Activated B cell treated with CpG ODN at 0.5 μM for 24 hours (primary cell): ENCODE measurements around the gene C19orf44. TPM values are rescaled to one million over a fixed set of nuclear protein-coding genes. Genes with fewer than 3 reads are reported as not detected.
"Not testable (repeated sequence)": the region's sequence is repeated elsewhere in the genome, so short reads cannot be mapped to it uniquely, and the experiment has no call there.

Experiments
- ATAC-seq: fragments of 200-7000 bp; cut with Tn5 transposase; one replicate; pipeline ENCODE4 v1.10.0; 2021; ENCODE audit warnings: low read depth, mild to moderate bottlenecking, moderate library complexity
- CTCF ChIA-PET: fragments of 350-600 bp; sonication (Branson Sonifier 250); formaldehyde crosslinking; loops from one replicate; lab custom pipeline; 2021; ENCODE audit warnings: antibody characterized with exemption; lab: Charles Lee
- POLR2A ChIA-PET: fragments of 350-600 bp; sonication (Branson Sonifier 250); formaldehyde crosslinking; loops from one replicate; lab custom pipeline; 2021; ENCODE audit warnings: antibody characterized with exemption; lab: Charles Lee
- DNase-seq: peaks from one replicate; pipeline ENCODE4 v3.0.0; 2022
- H3K27ac Mint-ChIP-seq: one replicate; pipeline ENCODE4 v1.8.0; 2020; ENCODE audit warnings: mixed read lengths
- H3K27me3 Mint-ChIP-seq: one replicate; pipeline ENCODE4 v1.8.0; 2021; ENCODE audit warnings: mixed read lengths
- H3K36me3 Mint-ChIP-seq: one replicate; pipeline ENCODE4 v1.8.0; 2021; ENCODE audit warnings: low read depth, mixed read lengths
- H3K4me1 Mint-ChIP-seq: one replicate; pipeline ENCODE4 v1.8.0; 2021; ENCODE audit warnings: mixed read lengths
- H3K4me3 Mint-ChIP-seq: one replicate; pipeline ENCODE4 v1.8.0; 2020; ENCODE audit warnings: mild to moderate bottlenecking, mixed read lengths
- H3K9me3 Mint-ChIP-seq: one replicate; pipeline ENCODE4 v1.8.0; 2020; ENCODE audit warnings: mixed read lengths
- intact Hi-C: fragments of 100-400 bp; cut with micrococcal nuclease; formaldehyde crosslinking; loops from one replicate; pipeline ENCODE4 v1.15.1; 2024
- total RNA-seq: library from RNA; stranded (reverse); gene quantifications from 2 replicates; pipeline ENCODE4 v1.2.3, GENCODE V29; 2022
- TF ChIP-seq, protein P1 (sequence below): fragments of 200-600 bp; IDR thresholded peaks from one replicate; pipeline ENCODE4 v1.8.0; 2022; ENCODE audit warnings: antibody characterized with exemption, mild to moderate bottlenecking

C19orf44 gene
- total RNA-seq, 1 donor from 2014 or later, result 7.1 TPM

DNA sequence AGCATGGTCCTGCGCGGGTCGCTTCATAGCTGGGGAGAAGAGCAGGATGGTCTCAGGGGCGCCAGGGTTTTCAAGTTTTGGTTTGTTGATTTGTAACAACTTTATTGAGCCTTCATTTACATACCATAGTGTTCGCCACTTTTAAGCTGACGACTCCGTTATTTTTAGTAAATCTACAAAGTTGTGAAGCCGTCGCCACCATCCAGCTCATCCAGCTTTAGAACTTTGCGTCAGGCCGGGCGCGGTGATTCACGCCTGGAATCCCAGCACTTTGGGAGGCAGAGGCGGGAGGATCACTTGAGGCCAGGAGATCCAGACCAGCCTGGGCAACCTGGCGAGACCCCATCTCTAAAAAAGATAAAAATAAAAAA is 404 bp downstream of the C19orf44 start:
- POLR2A ChIA-PET, result interaction anchor here (0.5 to 2.6 kb wide), 19 partner anchors 25 to 1978 kb away, joined by 3 to 22 read pairs (median 5); partner anchors contain the start of genes CHERP, DNAJB1 and EPS15L1
- Mint-ChIP-seq H3K9me3 (no peaks in the 10 kb centered on the region), H3K27me3 (no peaks in the 10 kb centered on the region), H3K27ac (peak overlapping the region; percentile 88), H3K4me1 (peaks cover 19% of the 10 kb centered on the region), H3K4me3 (peak overlapping the region; percentile 98), H3K36me3 (peaks cover 9% of the 10 kb centered on the region)
- CTCF ChIA-PET, result interaction anchor here (0.5 to 1.5 kb wide), 2 partner anchors 55 to 450 kb away, joined by 3 to 6 read pairs; no protein-coding TSS in a partner anchor
- DNase-seq (no peak), ATAC-seq (no peak)
- intact Hi-C loops, result loop anchor here (1.0 kb wide), 7 partner anchors 24 to 385 kb away; partner anchors contain the start of genes CHERP, MED26, RAB8A and SMIM7
- TF ChIP-seq, protein P1, sequence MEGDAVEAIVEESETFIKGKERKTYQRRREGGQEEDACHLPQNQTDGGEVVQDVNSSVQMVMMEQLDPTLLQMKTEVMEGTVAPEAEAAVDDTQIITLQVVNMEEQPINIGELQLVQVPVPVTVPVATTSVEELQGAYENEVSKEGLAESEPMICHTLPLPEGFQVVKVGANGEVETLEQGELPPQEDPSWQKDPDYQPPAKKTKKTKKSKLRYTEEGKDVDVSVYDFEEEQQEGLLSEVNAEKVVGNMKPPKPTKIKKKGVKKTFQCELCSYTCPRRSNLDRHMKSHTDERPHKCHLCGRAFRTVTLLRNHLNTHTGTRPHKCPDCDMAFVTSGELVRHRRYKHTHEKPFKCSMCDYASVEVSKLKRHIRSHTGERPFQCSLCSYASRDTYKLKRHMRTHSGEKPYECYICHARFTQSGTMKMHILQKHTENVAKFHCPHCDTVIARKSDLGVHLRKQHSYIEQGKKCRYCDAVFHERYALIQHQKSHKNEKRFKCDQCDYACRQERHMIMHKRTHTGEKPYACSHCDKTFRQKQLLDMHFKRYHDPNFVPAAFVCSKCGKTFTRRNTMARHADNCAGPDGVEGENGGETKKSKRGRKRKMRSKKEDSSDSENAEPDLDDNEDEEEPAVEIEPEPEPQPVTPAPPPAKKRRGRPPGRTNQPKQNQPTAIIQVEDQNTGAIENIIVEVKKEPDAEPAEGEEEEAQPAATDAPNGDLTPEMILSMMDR, result no peak

DNA sequence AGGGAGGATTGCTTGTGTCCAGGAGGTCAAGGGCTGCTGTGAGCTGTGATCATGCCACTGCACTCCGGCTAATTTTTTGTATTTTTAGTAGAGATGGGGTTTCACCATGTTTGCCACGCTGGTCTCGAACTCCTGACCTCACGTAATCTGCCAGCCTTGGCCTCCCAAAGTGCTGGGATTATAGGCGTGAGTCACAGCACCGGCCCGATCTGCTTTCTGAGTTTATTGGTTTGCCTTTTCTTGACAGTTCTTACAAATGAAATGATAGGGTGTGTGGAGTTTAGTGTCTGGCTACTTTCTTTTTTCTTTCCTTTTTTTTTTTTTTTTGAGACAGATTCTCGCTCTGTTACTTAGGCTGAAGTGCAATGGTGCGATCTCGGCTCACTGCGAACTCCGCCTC is 848 bp downstream of the C19orf44 start:
- Mint-ChIP-seq H3K9me3 (no peaks in the 10 kb centered on the region), H3K36me3 (peaks cover 9% of the 10 kb centered on the region), H3K4me1 (peaks cover 19% of the 10 kb centered on the region), H3K27me3 (no peaks in the 10 kb centered on the region), H3K27ac (no peak overlapping the region), H3K4me3 (peak overlapping the region; percentile 98)
- intact Hi-C loops, result no loop called here
- TF ChIP-seq, protein P1, result no peak
- no peak for ATAC-seq
- CTCF ChIA-PET, result interaction anchor here (0.5 kb wide), 1 partner anchor 451 kb away, joined by 3 read pairs; no protein-coding TSS in a partner anchor
- POLR2A ChIA-PET, result interaction anchor here (1.1 to 2.6 kb wide), 10 partner anchors 25 to 165 kb away, joined by 3 to 22 read pairs (median 5); partner anchors contain the start of genes CHERP and EPS15L1
- no peak for DNase-seq

DNA sequence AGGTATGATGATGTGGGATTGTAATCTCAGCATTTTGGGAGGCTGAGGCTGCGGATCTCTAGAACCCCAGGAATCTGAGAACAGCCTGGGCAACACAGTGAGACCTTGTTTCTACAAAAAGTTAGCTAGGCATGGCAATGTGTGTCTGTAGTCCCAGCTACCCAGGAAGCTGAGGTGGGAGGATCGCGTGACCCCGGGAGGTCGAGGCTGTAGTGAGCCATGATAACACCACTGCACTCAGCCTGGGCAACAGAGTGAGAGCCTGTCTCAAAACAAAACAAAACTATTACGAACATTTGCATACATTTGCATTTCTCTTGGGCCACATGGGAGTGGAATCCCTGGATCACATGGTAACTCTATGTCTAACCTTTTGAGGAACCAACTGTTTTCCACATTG is 1.6 kb downstream of the C19orf44 start:
- intact Hi-C loops, result no loop called here
- ATAC-seq (no peak), DNase-seq (no peak)
- ChIA-PET CTCF (no interaction called here), POLR2A (no interaction called here)
- peaks cover 12% of the 10 kb centered on the region for H3K36me3 Mint-ChIP-seq
- H3K4me1 Mint-ChIP-seq, result peaks cover 19% of the 10 kb centered on the region
- no peaks in the 10 kb centered on the region for H3K9me3 Mint-ChIP-seq
- TF ChIP-seq, protein P1, result no peak
- no peak overlapping the region for H3K27ac Mint-ChIP-seq
- no peaks in the 10 kb centered on the region for H3K27me3 Mint-ChIP-seq
- H3K4me3 Mint-ChIP-seq, result peak overlapping the region; percentile 3

DNA sequence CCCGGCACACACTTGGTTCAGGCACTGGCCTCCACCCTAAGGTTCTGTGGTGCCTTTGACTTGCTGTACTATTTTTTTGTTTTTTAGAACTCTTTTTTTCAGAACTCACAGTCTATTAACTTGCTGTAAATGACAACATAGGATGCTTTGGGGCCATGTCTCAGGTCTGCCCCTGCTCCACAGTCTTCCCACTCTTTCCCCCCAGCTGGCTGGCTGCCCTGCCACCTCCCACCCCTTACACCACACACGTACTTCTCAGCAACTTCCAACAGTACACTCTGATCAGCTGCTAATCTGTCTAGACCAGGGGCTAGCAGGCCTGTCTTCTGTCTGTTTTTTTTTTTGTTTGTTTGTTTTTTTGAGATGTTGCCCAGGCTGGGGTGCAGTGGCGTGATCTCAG is 8.1 kb downstream of the C19orf44 start:
- H3K27ac Mint-ChIP-seq, result no peak overlapping the region
- H3K36me3 Mint-ChIP-seq, result peaks cover 25% of the 10 kb centered on the region
- TF ChIP-seq, protein P1, result no peak
- no peaks in the 10 kb centered on the region for H3K4me1 Mint-ChIP-seq
- POLR2A ChIA-PET, result no interaction called here
- CTCF ChIA-PET, result no interaction called here
- H3K27me3 Mint-ChIP-seq, result no peaks in the 10 kb centered on the region
- DNase-seq (no peak), ATAC-seq (no peak)
- H3K9me3 Mint-ChIP-seq, result no peaks in the 10 kb centered on the region
- no peak overlapping the region for H3K4me3 Mint-ChIP-seq
- intact Hi-C loops, result no loop called here

DNA sequence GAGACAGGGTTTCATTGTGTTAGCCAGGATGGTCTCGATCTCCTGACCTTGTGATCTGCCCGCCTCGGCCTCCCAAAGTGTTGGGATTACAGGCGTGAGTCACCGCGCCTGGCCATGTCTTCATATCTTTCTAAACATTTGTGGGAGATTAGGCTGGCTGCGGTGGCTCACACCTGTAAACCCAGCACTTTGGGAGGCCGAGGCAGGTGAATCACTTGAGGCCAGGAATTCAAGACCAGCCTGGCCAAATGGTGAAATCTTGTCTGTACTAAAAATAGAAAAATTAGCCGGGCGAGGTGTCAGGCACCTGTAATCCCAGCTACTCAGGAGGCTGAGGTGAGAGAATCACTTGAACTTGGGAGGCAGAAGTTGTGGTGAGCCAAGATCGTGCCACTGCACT is 10.0 kb downstream of the C19orf44 start:
- H3K27me3 Mint-ChIP-seq, DNase-seq, CTCF ChIA-PET, H3K9me3 Mint-ChIP-seq, H3K27ac Mint-ChIP-seq, H3K4me1 Mint-ChIP-seq, intact Hi-C loops, ATAC-seq, POLR2A ChIA-PET, H3K4me3 Mint-ChIP-seq: not testable (repeated sequence)
- peaks cover 34% of the 10 kb centered on the region for H3K36me3 Mint-ChIP-seq

DNA sequence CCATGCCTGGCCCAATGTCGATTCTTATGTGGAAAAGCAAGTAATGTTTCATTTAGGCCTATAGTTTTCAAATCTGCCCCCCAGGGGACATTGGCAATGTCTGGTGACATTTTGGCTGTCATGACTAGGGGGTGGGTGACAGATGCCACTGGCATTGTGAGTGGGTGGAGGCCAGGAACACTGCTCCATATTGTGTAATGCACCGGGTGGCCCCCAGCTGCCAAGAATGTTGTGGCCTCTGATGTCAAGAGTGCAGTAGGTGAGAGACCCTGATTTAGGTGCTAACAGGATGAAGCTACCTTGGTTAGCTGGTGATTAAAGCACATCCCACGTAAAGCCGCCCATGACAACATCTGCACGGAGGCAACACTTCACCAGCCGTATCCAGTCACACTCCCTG is 10.8 kb downstream of the C19orf44 start:
- ATAC-seq, result no peak
- Mint-ChIP-seq H3K9me3 (no peaks in the 10 kb centered on the region), H3K27ac (no peak overlapping the region), H3K4me1 (no peaks in the 10 kb centered on the region), H3K36me3 (peaks cover 33% of the 10 kb centered on the region), H3K4me3 (no peak overlapping the region), H3K27me3 (no peaks in the 10 kb centered on the region)
- CTCF ChIA-PET, result no interaction called here
- intact Hi-C loops, result no loop called here
- POLR2A ChIA-PET, result no interaction called here
- TF ChIP-seq, protein P1, result no peak
- no peak for DNase-seq
